ENCODE results near the gene MBOAT1.
A peak's percentile ranks its signal among the peaks of the same experiment; 100 is the strongest.

The MBOAT1 gene

DNA sequence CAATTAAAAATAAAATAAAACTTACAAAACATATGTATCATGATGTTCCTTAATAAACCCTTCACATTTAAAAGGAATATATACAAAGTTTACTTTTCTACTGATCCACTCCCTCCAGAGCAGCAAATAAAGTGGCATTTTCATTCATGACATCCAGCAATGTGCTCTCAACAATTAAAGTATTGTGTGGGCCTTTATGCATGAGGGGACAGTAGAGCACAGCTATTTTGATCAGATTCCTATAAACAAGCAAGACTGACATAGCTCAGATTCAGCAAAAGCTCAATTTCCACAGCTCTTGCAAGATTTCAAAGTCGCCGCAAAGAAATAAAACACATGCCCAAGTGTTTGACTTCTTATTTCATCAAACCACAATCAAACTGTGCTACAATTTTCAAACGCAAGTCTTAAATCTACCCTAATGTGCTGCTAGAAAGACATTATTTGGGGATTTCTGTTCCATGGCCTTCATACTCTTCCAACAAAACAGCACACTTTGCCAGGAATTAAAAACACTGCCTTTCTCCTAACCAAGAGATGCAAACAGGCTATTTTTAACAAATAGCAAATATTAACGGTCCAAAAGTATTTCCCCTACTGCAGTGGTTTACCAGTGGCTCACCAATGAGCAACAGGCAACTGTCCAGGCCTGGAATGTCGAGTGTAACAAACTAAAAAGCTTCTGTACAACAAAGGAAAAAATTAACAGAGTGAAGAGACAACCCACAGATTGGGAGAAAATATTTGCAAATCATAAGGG is 52.3 kb downstream of the MBOAT1 start:
- H3K9me3 ChIP-seq (ENCODE audit: control insufficient read depth, low read length), result no peaks in the 10 kb centered on the region
- H3K4me2 ChIP-seq (ENCODE audit: low read length, poor library complexity, severe bottlenecking), result no peak overlapping the region
- H2BK15ac ChIP-seq (ENCODE audit: low read depth, poor library complexity, severe bottlenecking), result no peak overlapping the region
- H4K91ac ChIP-seq (ENCODE audit: low read length), result no peak overlapping the region
- H2BK12ac ChIP-seq (ENCODE audit: low read length in 2 of 2), result no peak overlapping the region
- no peak overlapping the region for H2AFZ ChIP-seq (ENCODE audit: low read depth, low read length)
- peaks cover 6% of the 10 kb centered on the region for H3K79me1 ChIP-seq (replicated peaks; ENCODE audit: low read length, poor library complexity, severe bottlenecking)
- H3K4ac ChIP-seq (ENCODE audit: low read depth in 1 of 2, low read length in 2 of 2), result no peak overlapping the region
- no peak overlapping the region for H3K9ac ChIP-seq (ENCODE audit: low read length)
- H3K14ac ChIP-seq (ENCODE audit: low read length in 2 of 2), result no peak overlapping the region
- no peak overlapping the region for H2BK120ac ChIP-seq (ENCODE audit: low read depth, low read length)
- H3K18ac ChIP-seq (ENCODE audit: low read depth in 1 of 2, low read length in 2 of 2), result no peak overlapping the region
- no peaks in the 10 kb centered on the region for H3K36me3 ChIP-seq (ENCODE audit: control insufficient read depth in 1 of 2, insufficient read depth in 2 of 2, low read depth in 1 of 2, low read length in 2 of 2)
- H3K23ac ChIP-seq (ENCODE audit: low read length in 2 of 2), result no peak overlapping the region
- H3K27ac ChIP-seq (ENCODE audit: low read length, poor library complexity, severe bottlenecking), result no peak overlapping the region
- no peaks in the 10 kb centered on the region for H3K4me1 ChIP-seq (ENCODE audit: control insufficient read depth, insufficient read depth, low read depth, low read length)
- H3K27me3 ChIP-seq (ENCODE audit: control insufficient read depth in 1 of 2, insufficient read depth in 1 of 2, low read length in 2 of 2), result no peaks in the 10 kb centered on the region
- peak; percentile 2 for DNase-seq
- no peak overlapping the region for H3K4me3 ChIP-seq (ENCODE audit: insufficient read depth in 1 of 2, low read depth in 1 of 2, low read length in 2 of 2)
- no peak overlapping the region for H2BK5ac ChIP-seq (ENCODE audit: low read depth, low read length, poor library complexity, severe bottlenecking)
- no peak overlapping the region for H2AK5ac ChIP-seq (ENCODE audit: low read length, severe bottlenecking)
- 80% methylated on average over 5 of the region's 5 CpGs for WGBS
- H4K8ac ChIP-seq (ENCODE audit: low read length), result no peak overlapping the region

DNA sequence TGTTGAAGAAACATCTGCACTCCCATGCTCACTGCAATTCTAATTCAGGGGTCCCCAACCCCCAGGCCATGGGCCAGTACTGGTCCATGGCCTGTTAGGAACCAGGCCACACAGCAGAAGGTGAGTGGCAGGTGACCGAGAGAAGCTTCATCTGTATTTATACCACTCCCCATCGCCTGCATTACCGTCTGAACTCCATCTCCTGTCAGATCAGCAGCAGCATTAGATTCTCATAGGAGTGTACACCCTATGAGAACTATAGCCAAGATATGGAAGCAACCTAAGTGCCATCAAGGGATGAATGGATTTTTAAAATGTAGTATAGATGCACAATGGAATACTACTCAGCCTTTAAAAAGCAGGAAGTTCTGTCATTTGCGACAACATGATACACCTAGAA is 53.2 kb downstream of the MBOAT1 start:
- Histone ChIP-seq H4K91ac (ENCODE audit: low read length) (no peak overlapping the region), H2BK120ac (ENCODE audit: low read depth, low read length) (no peak overlapping the region), H2BK5ac (ENCODE audit: low read depth, low read length, poor library complexity, severe bottlenecking) (no peak overlapping the region), H3K27me3 (ENCODE audit: control insufficient read depth in 1 of 2, insufficient read depth in 1 of 2, low read length in 2 of 2) (no peaks in the 10 kb centered on the region), H4K8ac (ENCODE audit: low read length) (no peak overlapping the region), H3K4ac (ENCODE audit: low read depth in 1 of 2, low read length in 2 of 2) (no peak overlapping the region), H3K14ac (ENCODE audit: low read length in 2 of 2) (no peak overlapping the region), H2BK15ac (ENCODE audit: low read depth, poor library complexity, severe bottlenecking) (no peak overlapping the region), H3K79me1 (replicated peaks; ENCODE audit: low read length, poor library complexity, severe bottlenecking) (peaks cover 6% of the 10 kb centered on the region), H3K9ac (ENCODE audit: low read length) (no peak overlapping the region), H3K27ac (ENCODE audit: low read length, poor library complexity, severe bottlenecking) (no peak overlapping the region), H2AFZ (ENCODE audit: low read depth, low read length) (no peak overlapping the region), H2BK12ac (ENCODE audit: low read length in 2 of 2) (no peak overlapping the region), H3K4me1 (ENCODE audit: control insufficient read depth, insufficient read depth, low read depth, low read length) (no peaks in the 10 kb centered on the region), H2AK5ac (ENCODE audit: low read length, severe bottlenecking) (no peak overlapping the region), H3K23ac (ENCODE audit: low read length in 2 of 2) (no peak overlapping the region), H3K36me3 (ENCODE audit: control insufficient read depth in 1 of 2, insufficient read depth in 2 of 2, low read depth in 1 of 2, low read length in 2 of 2) (no peaks in the 10 kb centered on the region), H3K18ac (ENCODE audit: low read depth in 1 of 2, low read length in 2 of 2) (no peak overlapping the region), H3K9me3 (ENCODE audit: control insufficient read depth, low read length) (no peaks in the 10 kb centered on the region), H3K4me2 (ENCODE audit: low read length, poor library complexity, severe bottlenecking) (no peak overlapping the region), H3K4me3 (ENCODE audit: insufficient read depth in 1 of 2, low read depth in 1 of 2, low read length in 2 of 2) (no peak overlapping the region)
- WGBS, result 66% methylated on average over 3 of the region's 4 CpGs
- DNase-seq, result no peak

DNA sequence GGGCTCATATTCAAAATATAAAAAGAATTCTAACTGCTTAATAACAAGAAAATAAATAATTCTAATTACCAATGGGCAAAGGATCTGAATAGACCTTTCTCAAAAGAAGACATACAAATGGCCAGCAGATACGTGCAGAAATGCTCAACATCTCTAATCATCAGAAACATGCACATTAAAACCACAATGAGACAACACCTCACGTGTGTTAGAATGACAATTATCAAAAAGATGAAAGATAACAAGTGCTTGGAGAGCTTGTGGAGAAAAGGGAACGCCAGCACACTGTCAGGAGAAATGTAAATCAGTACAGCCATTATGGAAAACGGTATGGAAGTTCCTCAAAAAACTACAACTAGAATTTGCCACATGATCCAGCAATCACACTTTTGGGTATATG is 53.6 kb downstream of the MBOAT1 start:
- Histone ChIP-seq H3K4me3 (ENCODE audit: insufficient read depth in 1 of 2, low read depth in 1 of 2, low read length in 2 of 2) (no peak overlapping the region), H4K8ac (ENCODE audit: low read length) (no peak overlapping the region), H2BK15ac (ENCODE audit: low read depth, poor library complexity, severe bottlenecking) (no peak overlapping the region), H3K36me3 (ENCODE audit: control insufficient read depth in 1 of 2, insufficient read depth in 2 of 2, low read depth in 1 of 2, low read length in 2 of 2) (no peaks in the 10 kb centered on the region), H2AK5ac (ENCODE audit: low read length, severe bottlenecking) (no peak overlapping the region), H3K18ac (ENCODE audit: low read depth in 1 of 2, low read length in 2 of 2) (no peak overlapping the region), H2AFZ (ENCODE audit: low read depth, low read length) (no peak overlapping the region), H3K4ac (ENCODE audit: low read depth in 1 of 2, low read length in 2 of 2) (no peak overlapping the region), H2BK5ac (ENCODE audit: low read depth, low read length, poor library complexity, severe bottlenecking) (no peak overlapping the region), H3K9me3 (ENCODE audit: control insufficient read depth, low read length) (no peaks in the 10 kb centered on the region), H2BK120ac (ENCODE audit: low read depth, low read length) (no peak overlapping the region), H2BK12ac (ENCODE audit: low read length in 2 of 2) (no peak overlapping the region), H4K91ac (ENCODE audit: low read length) (no peak overlapping the region), H3K9ac (ENCODE audit: low read length) (no peak overlapping the region), H3K27me3 (ENCODE audit: control insufficient read depth in 1 of 2, insufficient read depth in 1 of 2, low read length in 2 of 2) (no peaks in the 10 kb centered on the region), H3K27ac (ENCODE audit: low read length, poor library complexity, severe bottlenecking) (no peak overlapping the region), H3K23ac (ENCODE audit: low read length in 2 of 2) (no peak overlapping the region), H3K4me2 (ENCODE audit: low read length, poor library complexity, severe bottlenecking) (no peak overlapping the region), H3K79me1 (replicated peaks; ENCODE audit: low read length, poor library complexity, severe bottlenecking) (peaks cover 6% of the 10 kb centered on the region), H3K14ac (ENCODE audit: low read length in 2 of 2) (no peak overlapping the region), H3K4me1 (ENCODE audit: control insufficient read depth, insufficient read depth, low read depth, low read length) (no peaks in the 10 kb centered on the region)
- no peak for DNase-seq
- WGBS, result 88% methylated on average over 3 of the region's 4 CpGs

GRCh38 chr6:20156824-20157223 is 55.4 kb downstream of the MBOAT1 start:
- no peak overlapping the region for H3K23ac ChIP-seq (ENCODE audit: low read length in 2 of 2)
- no peak overlapping the region for H2BK120ac ChIP-seq (ENCODE audit: low read depth, low read length)
- H3K9me3 ChIP-seq (ENCODE audit: control insufficient read depth, low read length), result no peaks in the 10 kb centered on the region
- H2BK5ac ChIP-seq (ENCODE audit: low read depth, low read length, poor library complexity, severe bottlenecking), result no peak overlapping the region
- no peaks in the 10 kb centered on the region for H3K4me1 ChIP-seq (ENCODE audit: control insufficient read depth, insufficient read depth, low read depth, low read length)
- no peak overlapping the region for H2BK15ac ChIP-seq (ENCODE audit: low read depth, poor library complexity, severe bottlenecking)
- H3K9ac ChIP-seq (ENCODE audit: low read length), result no peak overlapping the region
- H3K36me3 ChIP-seq (ENCODE audit: control insufficient read depth in 1 of 2, insufficient read depth in 2 of 2, low read depth in 1 of 2, low read length in 2 of 2), result no peaks in the 10 kb centered on the region
- H2AK5ac ChIP-seq (ENCODE audit: low read length, severe bottlenecking), result no peak overlapping the region
- no peak for DNase-seq
- H3K4ac ChIP-seq (ENCODE audit: low read depth in 1 of 2, low read length in 2 of 2), result no peak overlapping the region
- WGBS, result 78% methylated on average over 1 of the region's 2 CpGs
- H3K27me3 ChIP-seq (ENCODE audit: control insufficient read depth in 1 of 2, insufficient read depth in 1 of 2, low read length in 2 of 2), result no peaks in the 10 kb centered on the region
- H4K8ac ChIP-seq (ENCODE audit: low read length), result no peak overlapping the region
- no peak overlapping the region for H3K4me2 ChIP-seq (ENCODE audit: low read length, poor library complexity, severe bottlenecking)
- no peak overlapping the region for H3K14ac ChIP-seq (ENCODE audit: low read length in 2 of 2)
- H2AFZ ChIP-seq (ENCODE audit: low read depth, low read length), result no peak overlapping the region
- H2BK12ac ChIP-seq (ENCODE audit: low read length in 2 of 2), result no peak overlapping the region
- H3K79me1 ChIP-seq (replicated peaks; ENCODE audit: low read length, poor library complexity, severe bottlenecking), result peaks cover 6% of the 10 kb centered on the region
- H4K91ac ChIP-seq (ENCODE audit: low read length), result no peak overlapping the region
- H3K4me3 ChIP-seq (ENCODE audit: insufficient read depth in 1 of 2, low read depth in 1 of 2, low read length in 2 of 2), result no peak overlapping the region
- no peak overlapping the region for H3K27ac ChIP-seq (ENCODE audit: low read length, poor library complexity, severe bottlenecking)
- no peak overlapping the region for H3K18ac ChIP-seq (ENCODE audit: low read depth in 1 of 2, low read length in 2 of 2)

Measured in mesenchymal stem cell (in vitro differentiated cells and primary cell).